GM21423 (cell line): ENCODE results near the gene MYLK.
"Not testable (repeated sequence)": the region's sequence is repeated elsewhere in the genome, so short reads cannot be mapped to it uniquely, and the experiment has no call there.

Experiments used
- ATAC-seq: cut with Tn5 transposase; IDR thresholded peaks from one replicate; pipeline ENCODE4 v1.9.1; 2021; ENCODE audit warnings: mild to moderate bottlenecking, moderate library complexity; ENCODE audit not compliant: unreplicated experiment

Gene MYLK

DNA sequence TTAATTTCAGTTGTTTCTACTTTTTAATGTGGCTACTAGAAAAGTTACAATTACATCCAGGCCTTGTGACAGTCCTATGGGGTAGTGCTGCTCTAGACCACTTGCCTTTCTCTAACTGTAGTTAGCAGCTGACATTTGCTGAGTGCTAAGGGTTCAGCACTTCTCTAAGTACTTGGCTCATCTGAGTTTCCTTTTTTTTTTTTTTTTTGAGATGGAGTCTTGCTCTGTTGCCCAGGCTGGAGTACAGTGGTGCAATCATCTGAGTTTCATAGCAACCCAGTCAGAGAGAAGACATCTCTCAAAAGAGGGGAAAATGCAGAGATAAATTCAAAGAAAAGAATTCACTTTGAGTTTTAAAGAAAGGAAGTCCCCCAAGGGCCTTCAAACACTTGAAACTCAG, 130.8 kb downstream of the MYLK start:
- ATAC-seq: no peak

DNA sequence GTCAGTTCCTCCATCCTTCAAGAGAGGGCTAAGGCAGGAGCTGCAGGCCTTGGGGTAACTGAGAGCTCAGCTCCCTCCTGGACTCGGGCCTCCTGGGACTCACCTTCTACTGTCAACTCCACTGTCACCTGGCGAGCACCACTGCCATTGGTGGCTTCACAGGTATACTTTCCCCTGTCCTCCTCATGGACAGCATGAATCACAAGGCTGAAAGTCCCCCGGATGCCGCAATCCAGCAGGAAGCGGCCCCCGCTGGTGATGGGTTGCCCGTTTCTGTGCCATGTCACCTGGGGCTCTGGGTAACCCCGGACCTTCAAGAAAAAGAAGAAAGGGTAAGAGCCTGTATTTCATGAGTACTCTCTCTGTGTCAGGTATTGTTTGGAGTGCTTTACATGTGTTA, 131.9 kb downstream of the MYLK start:
- ATAC-seq: no peak

DNA sequence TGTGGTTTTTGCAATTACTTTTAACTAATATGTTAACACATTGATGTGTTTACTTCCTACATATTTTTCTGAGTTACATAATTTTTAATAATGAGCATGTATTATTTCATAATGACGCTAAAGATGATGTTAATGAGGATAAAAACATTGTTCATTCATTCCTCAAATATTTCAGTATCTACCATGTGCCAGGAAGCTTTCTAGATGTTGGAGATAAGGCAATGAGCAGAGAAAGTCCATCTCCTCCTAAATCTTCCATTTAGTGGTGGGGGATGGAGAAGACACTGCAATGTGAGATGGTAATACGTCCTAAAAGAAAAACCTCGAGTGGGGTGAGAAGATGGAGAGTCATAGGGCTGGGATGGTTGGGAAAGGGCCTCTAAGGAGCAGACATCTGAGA, 132.7 kb downstream of the MYLK start:
- no peak for ATAC-seq

DNA sequence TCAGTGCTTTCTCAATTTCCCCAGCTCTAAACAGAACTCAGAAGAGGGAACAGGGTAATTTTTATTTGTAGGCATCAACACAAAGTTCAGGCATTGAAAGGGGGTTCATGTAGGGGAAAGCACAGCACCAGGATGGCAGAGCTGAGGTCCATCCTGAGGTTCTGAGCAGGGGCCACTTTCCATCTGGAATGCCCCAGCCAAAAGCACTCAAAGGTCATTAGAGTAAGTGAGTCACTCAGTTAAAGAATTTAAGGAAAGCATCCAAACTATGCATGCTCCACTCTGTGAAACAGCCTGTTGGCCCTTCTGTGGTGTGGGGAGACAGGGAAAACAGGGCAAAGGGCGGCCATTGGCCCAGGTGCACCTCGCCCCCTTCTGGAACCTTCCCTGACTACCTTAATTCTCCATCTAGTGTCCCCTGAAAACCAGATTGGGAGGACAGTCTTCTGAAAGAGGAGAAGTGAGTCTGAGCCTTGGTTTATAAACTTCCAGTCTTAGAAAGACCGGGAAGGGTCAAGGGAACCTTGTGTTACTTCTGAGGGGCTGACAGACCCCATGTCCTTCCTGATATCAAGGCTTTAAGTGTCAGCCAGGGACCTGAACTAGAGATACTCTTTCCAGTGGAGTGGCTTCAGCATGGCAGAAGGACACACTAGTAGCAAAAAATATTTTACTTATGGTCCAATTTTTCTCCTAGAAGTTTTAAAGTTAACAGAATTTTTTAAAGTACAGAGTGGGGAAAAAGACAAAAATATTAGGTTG, 133.3 kb downstream of the MYLK start:
- no peak for ATAC-seq

DNA sequence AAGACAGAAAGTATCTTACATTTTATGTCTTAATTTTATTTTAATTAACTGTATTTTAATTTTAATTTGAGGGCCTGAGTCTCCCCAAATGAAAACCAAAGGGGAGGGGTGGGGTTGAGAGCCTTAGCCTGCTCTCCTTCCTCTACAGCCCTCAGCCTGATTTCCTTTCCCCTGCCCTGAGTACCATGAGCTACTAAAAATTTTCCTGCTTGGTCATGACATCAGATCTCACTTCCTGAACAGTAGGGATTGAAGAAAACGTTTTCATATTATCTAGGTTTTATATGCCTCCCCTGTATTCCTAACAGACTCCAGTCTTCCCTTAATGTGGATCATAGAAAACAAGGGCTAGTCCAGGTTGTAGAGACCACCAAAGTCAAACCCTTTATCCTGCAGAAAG, 133.9 kb downstream of the MYLK start:
- ATAC-seq: no peak

DNA sequence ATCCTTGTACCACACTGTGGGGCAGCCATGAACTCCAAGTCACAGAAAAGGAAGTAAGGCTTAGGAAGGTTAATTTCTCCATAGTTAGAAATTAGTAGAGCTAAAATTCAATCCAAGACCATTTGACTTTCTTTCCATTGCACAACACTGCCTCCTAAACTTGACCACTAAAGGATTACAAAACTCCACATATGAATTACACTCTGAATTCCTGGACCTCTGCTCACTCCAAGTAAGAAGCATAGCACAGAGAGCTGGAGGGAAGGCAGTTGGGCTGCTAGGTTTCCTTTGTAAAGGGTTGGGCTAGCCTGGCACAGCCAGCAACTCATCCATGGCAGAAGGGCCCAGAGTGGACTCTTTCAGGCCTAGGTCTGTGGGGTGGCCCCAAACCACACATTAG, 134.4 kb downstream of the MYLK start:
- no peak for ATAC-seq

DNA sequence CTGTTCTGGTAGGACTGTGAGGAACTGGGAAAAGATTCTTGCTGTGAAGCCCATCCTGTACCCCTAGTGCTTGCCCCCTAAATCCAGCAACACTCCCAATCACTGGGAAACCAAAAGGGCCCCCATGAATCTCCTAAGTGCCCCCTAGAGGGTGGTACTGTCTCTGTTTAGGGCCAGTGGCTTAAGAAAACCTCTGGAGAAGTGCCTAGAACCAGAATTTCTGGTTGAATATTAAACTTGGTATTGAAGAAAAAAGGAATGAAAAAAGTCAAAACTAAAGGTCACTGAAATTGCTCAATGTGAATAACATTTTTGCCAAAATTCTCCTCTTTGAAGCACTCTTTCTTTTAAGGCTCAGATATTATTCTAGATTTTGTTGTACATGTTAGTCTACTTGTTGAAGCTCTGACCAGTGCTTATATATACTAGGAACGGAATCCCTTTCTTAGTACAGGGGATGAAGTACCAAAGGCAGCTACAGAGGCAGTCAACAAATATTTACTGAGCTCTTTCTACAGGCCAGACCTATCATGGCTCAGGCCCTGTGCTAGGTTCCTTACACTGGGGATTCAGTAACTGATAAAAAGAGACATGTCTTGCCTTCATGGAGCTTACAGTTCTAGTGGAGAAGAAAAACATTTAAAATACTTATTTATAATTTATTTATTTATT, 138.8 kb downstream of the MYLK start:
- no peak for ATAC-seq

DNA sequence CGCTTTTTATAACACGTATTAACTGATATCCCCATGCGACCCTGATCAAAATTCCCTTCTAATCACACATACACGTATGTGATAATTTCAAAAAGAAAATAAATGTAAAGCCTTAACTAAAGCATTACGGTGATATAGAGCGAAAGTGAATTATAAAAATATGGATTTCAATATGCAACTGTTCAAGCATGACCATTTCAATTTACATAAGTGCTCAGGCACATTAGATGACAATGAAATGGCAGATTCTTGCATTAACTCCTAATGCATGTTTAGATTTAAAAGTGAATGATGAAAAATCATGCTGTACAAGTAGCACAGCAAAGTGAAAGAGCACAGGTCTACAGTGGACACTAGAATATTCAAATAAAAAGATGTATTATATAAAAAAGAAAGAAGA, 140.1 kb downstream of the MYLK start:
- no peak for ATAC-seq

DNA sequence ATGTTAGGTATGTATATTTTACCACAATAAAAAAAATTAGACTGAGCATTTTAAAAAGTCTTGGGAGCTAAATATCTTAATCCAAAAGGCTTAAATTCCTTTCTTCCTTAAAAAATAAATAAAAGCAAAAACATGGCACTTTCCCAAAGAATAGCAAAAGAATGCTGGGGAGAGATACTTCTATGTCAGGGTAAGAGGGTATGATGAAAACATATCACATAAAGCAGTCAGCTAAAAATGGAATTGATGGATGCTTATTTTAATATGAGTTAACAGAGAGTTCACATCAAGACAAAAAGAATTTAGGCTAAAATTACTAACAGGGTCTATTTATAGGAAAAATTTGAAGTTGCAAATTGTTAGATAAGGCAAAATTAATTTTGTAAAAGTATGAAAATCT, 141.0 kb downstream of the MYLK start:
- ATAC-seq: no peak

DNA sequence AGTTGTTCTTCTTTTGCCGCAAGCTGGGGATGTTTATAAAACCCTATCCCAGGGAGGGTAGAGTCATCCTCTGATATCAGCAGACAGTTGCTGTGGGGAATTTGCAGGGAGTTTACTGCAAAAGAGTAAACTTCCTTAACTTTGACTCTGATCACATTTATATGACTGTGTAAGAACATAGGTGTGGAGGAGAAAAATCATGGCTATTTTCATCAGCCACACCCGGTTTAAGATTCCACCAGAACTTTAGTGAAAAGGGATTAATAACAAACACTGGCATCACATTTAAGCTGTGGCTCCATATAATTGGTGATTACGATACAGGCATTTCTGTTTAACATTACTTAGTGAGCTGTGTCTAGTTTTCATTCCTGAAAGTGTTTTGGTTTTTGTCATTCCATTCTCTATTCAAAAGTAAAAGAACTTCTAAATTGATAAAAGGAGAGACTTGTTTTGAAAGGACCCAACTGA, 143.1 kb downstream of the MYLK start:
- no peak for ATAC-seq

DNA sequence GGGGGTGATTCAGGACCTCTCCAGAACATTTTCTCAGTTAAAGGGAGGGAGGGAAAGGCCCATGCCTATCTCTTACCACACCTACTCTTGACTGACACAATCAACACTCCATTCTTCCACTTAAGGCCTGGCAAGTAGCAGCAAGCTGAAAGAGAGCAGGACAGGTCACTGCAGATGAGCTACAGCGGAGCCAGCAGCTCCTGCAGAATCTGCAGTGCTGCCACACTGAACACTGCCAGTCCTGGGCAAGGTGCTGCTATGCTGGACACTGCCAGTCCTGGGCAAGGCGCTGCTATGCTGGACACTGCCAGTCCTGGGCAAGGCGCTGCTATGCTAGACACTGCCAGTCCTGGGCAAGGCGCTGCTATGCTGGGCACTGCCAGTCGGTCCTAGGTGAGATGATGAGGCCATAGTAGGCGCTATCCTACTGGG, 143.7 kb downstream of the MYLK start:
- no peak for ATAC-seq

DNA sequence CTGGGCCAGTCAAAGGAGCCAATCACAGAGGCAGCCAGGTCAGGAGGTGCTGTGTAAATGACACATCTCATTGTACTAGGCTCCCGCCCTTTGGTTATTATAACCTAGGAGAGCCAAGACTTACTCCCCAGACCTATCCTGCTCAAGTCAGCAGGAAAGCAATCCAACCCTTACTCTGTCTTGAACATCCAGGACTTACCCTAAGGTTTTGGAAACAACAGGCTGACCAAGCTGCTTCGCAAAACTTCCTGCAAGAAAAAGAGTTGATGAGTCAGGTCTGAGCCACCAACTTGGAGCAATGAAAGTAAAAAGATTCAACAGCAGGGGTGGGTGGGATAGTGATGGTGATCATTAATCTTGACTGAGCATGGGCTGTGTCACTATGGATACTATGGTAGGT, 144.4 kb downstream of the MYLK start:
- ATAC-seq: no peak

DNA sequence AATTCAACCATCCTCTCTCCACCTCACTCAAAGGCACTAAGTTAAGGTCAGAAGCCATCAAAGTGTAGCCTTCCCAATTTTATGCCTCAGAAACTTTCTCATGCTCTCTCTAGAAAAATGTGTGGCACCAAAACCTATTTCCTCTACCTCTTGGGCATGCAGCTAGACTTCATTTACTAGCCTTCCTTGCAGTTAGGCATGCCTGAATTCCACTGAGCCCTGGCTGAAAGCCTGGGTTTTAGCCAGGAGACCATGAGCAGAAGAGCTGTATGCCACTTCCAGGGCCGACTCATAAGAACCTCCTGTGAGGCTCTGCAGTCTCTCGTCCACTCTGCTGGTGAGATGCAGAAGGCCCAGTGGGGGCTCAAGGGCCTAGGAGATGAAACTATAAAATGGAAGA, 145.0 kb downstream of the MYLK start:
- ATAC-seq: no peak

DNA sequence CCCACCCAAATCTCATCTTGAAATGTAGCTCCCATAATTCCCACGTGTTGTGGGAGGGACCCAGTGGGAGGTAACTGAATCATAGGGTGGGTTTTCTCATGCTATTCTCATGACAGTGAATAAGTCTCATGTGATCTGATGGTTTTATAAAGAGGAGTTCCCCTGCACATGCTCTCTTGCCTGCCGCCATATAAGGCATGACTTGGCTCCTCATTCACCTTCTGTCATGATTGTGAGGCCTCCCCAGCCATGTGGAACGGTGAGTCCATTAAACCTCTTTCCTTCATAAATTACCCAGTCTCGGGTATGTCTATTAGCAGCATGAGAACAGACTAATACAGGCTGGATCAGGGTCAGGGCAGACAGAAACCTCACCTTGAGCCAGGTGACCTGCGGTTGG, 145.6 kb downstream of the MYLK start:
- not testable (repeated sequence) for ATAC-seq

DNA sequence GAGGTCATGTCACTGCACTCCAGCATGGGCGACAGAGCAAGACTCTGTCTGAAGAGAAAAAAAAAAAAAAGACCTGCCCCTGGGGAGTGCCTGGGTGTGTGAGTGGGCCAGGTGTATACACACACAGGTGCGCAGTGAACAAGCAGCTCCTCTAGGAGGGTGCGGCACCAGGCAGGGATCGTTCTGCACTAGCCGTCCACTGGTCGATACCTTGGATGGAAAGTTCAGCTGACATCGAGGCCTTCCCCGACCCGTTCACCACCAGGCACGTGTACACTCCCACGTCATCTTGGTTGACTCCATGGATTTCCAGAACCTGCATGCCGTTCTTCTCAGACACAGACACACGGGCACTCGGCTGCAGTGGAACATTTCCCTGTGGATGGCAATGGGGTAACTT, 147.0 kb downstream of the MYLK start:
- no peak for ATAC-seq

DNA sequence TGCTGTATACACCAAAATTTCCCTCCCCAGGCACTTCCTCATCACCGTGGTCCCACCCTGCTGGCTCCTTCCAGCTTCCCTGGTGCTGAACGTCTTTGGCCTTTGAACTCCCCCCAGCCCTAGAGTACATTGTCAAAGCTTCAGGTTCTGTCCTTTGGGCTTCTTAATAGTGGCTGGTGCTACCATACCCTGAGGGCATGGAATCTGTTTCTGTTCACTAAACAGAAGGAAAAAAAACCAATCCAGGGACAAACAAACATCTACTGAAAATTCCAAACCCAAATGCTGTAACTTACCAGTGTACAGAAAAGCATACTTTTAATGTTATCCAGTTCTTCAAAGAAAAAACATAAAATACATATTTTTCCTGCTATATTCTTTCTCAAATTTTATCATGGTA, 148.7 kb downstream of the MYLK start:
- ATAC-seq: no peak

DNA sequence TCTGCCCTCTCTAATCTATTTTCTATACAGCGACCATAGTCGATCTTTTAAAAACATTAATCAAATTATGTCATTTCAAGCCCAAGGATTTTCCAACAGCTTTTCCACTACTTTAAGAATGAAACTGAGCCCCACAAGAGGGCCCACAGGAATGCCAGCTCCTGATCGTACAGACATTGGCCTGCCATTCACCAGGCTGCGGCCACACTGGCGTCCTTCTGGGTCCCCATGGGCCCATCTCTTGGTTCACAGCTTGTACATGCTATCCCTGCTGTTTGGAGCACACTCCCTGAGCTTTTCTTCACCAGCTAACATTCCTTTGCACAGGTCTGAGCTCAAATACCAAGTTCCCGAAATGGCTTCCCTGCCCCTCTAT, 149.6 kb downstream of the MYLK start:
- ATAC-seq: no peak

DNA sequence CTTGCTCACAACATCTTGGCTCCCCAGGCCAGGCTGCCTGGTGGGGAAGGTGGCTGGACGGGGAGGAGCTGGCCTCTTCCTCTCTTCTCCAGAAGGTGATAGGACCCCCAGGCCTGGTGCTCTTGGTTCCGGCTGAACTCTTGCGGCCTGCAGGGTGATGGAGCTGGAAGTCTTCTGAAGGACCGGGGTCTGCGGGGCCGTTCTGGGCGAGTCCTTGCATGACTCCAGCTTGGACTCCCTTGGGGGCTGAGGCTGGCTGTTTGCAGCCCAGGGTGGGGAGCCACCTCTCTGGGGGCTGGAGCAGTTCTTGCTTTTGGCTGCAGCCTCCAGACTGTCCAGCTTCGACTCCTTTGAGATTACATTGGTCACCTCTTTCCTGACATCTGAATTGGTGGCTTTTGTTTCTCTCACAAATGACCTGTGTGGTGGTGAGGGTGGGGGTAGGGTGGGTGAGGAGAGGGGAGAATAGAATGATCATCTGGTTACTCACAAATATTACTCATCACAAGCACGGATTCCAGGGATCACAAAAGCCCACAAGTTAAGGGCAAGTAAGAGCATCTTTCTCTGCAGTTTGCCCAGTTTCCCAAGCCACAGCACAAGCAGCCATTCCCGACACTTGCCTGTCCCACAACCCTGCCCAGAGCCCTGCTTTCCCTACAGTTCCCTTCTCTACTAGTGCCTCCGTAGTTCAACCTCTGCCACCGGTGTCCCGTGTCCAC, 150.2 kb downstream of the MYLK start:
- no peak for ATAC-seq

DNA sequence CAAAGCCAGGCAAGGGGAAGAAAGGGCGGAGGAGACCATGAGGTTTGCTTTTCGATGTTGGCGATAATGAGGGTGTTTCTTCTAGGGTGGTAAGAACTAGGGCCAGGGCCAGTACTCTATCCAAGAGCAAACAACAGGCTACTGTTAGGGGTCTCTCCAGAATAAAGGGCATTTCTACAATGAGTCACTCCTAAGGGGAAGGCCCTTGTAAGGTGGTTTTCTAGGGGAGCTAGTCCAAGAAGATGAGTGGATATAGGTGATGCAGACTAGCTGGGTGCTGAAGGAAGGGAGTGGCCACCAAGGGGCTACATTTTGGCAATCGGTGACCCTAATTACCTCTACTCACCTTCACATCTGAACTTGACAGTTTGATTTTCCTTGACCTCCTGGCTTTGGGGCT, 150.8 kb downstream of the MYLK start:
- ATAC-seq: no peak

DNA sequence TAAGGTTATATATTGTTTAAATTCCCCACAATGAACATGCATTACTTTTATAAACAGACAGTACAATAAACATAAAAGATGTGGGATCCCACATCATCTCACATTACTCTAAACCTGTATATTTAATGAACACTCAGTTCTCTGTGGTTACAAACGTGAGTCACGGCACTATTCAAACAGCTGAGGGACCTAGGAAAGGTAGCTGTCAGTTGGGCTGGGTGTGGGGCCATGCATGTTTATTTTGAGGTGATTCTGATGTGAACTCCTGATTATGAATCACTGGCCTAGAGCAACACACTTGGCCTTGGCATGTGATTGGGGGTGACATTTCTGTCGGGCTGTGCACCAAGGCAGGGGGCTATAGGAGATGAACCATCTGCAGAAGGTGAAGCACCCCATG, 151.7 kb downstream of the MYLK start:
- ATAC-seq: no peak

DNA sequence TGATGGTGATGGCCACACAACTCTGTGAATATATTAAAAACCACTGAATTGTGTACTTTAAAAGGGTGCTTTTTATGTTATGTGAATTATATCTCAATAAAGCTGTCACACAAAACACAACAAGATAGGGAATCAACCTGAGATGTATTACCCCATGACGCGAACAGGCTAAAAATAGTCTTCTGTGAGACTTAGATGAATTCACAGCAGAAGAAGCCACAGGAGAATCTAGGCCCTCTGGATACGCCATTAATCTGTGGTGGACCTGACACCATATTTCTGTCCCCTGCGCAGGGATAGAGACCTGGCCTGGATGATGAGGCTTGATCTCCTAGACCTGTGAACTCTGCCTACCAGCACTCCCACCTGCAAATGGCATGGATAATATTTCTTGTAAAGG, 153.3 kb downstream of the MYLK start:
- ATAC-seq: no peak

DNA sequence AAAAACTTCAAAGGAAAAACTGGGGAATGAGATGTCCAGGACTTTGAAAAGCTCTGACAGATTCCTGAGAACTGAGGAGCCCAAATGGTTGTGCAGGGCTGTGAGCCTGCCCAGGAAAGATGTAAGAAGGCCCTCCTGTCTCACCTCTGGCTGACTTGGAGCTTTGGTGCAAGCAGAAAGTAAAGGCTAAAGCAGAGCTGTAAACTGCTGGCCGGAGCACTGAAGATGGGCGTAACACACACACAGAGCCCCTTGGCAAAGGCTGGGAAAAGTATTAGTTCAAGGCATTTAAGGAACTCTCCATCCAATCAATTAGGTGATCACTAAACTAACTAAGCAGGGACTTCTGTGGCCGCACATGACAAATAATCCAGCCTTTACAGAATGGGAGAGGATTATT, 155.1 kb downstream of the MYLK start:
- no peak for ATAC-seq
